ENCODE results near the gene CCDC3.

The CCDC3 gene

GRCh38 chr10:12922117-12922900, 79.2 kb downstream of the CCDC3 start:
- DNase-seq (ENCODE audit: low spot score), result no peak

GRCh38 chr10:12921163-12921562, 80.3 kb downstream of the CCDC3 start:
- DNase-seq (ENCODE audit: low spot score), result no peak

GRCh38 chr10:12919574-12919973, 81.9 kb downstream of the CCDC3 start:
- no peak for DNase-seq (ENCODE audit: low spot score)

- no peak for DNase-seq (ENCODE audit: low spot score)
Observed at GRCh38 chr10:12916587-12916986, 84.9 kb downstream of the CCDC3 start.

- DNase-seq (ENCODE audit: low spot score), result no peak
Observed at GRCh38 chr10:12915637-12916168, 85.8 kb downstream of the CCDC3 start.

GRCh38 chr10:12914111-12914510, 87.4 kb downstream of the CCDC3 start:
- no peak for DNase-seq (ENCODE audit: low spot score)

GRCh38 chr10:12911795-12912194, 89.7 kb downstream of the CCDC3 start:
- no peak for DNase-seq (ENCODE audit: low spot score)

- no peak for DNase-seq (ENCODE audit: low spot score)
Observed at GRCh38 chr10:12910835-12911234, 90.7 kb downstream of the CCDC3 start.

- DNase-seq (ENCODE audit: low spot score), result no peak
Observed at GRCh38 chr10:12909836-12910185, 91.7 kb downstream of the CCDC3 start.

GRCh38 chr10:12909182-12909835, 92.2 kb downstream of the CCDC3 start:
- no peak for DNase-seq (ENCODE audit: low spot score)

- no peak for DNase-seq (ENCODE audit: low spot score)
Observed at GRCh38 chr10:12908773-12909172, 92.7 kb downstream of the CCDC3 start.

GRCh38 chr10:12907656-12908055, 93.9 kb downstream of the CCDC3 start:
- no peak for DNase-seq (ENCODE audit: low spot score)

GRCh38 chr10:12906051-12906541, 95.4 kb downstream of the CCDC3 start:
- DNase-seq (ENCODE audit: low spot score), result no peak

- DNase-seq (ENCODE audit: low spot score), result no peak
Observed at GRCh38 chr10:12905067-12905466, 96.4 kb downstream of the CCDC3 start.

GRCh38 chr10:12902851-12903358, 98.6 kb downstream of the CCDC3 start:
- no peak for DNase-seq (ENCODE audit: low spot score)

GRCh38 chr10:12902135-12902572, 99.4 kb downstream of the CCDC3 start:
- DNase-seq (ENCODE audit: low spot score), result peak; percentile 38

GRCh38 chr10:12899546-12899945, 102.0 kb downstream of the CCDC3 start:
- no peak for DNase-seq (ENCODE audit: low spot score)

GRCh38 chr10:12898271-12898670, 103.2 kb downstream of the CCDC3 start:
- DNase-seq (ENCODE audit: low spot score), result no peak

GRCh38 chr10:12897278-12897677, 104.2 kb downstream of the CCDC3 start:
- DNase-seq (ENCODE audit: low spot score), result no peak

- DNase-seq (ENCODE audit: low spot score), result no peak
Observed at GRCh38 chr10:12896251-12896650, 105.3 kb downstream of the CCDC3 start.

- no peak for DNase-seq (ENCODE audit: low spot score)
Observed at GRCh38 chr10:12892924-12893323, 108.6 kb downstream of the CCDC3 start.

- no peak for DNase-seq (ENCODE audit: low spot score)
Observed at GRCh38 chr10:12890958-12891357, 110.6 kb downstream of the CCDC3 start.

GRCh38 chr10:12888470-12888869, 113.0 kb downstream of the CCDC3 start:
- no peak for DNase-seq (ENCODE audit: low spot score)
